Activated CD4-positive, alpha-beta T cell treated with anti-CD3 and anti-CD28 coated beads for 24 hours (primary cell): Measurements from ENCODE around the gene ARFGAP3.
"Not testable (repeated sequence)": the region's sequence is repeated elsewhere in the genome, so short reads cannot be mapped to it uniquely, and the experiment has no call there.

Experiments
- DNase-seq, 2 donors: peaks; one replicate each; pipeline ENCODE4 v3.0.0-alpha.2; 2020; ENCODE audit warnings: low read depth in 2 of 2

The ARFGAP3 gene

GRCh38 chr22:42794551-42795510, 62.2 kb downstream of the ARFGAP3 start:
- DNase-seq, result no peak

GRCh38 chr22:42793848-42794405, 63.1 kb downstream of the ARFGAP3 start:
- no peak for DNase-seq

GRCh38 chr22:42792909-42793847, 63.9 kb downstream of the ARFGAP3 start:
- no peak for DNase-seq

- DNase-seq, result no peak
These were observed 64.6 kb downstream of the ARFGAP3 start for GRCh38 chr22:42792453-42792908.

- no peak for DNase-seq
These were observed 65.2 kb downstream of the ARFGAP3 start for GRCh38 chr22:42791721-42792452.

GRCh38 chr22:42788466-42788865, 68.6 kb downstream of the ARFGAP3 start:
- no peak for DNase-seq

GRCh38 chr22:42788021-42788420, 69.1 kb downstream of the ARFGAP3 start:
- no peak for DNase-seq

GRCh38 chr22:42787357-42787736, 69.7 kb downstream of the ARFGAP3 start:
- no peak for DNase-seq

GRCh38 chr22:42786606-42787356, 70.3 kb downstream of the ARFGAP3 start:
- no peak for DNase-seq

GRCh38 chr22:42785706-42786499, 71.2 kb downstream of the ARFGAP3 start:
- no peak for DNase-seq

- DNase-seq, result not testable (repeated sequence)
These were observed 74.8 kb downstream of the ARFGAP3 start for GRCh38 chr22:42782306-42782705.

GRCh38 chr22:42780070-42780540, 77.0 kb downstream of the ARFGAP3 start:
- peak in 1 of 2 donors; percentile 42 for DNase-seq

GRCh38 chr22:42777126-42777525, 79.9 kb downstream of the ARFGAP3 start:
- DNase-seq, result no peak

- DNase-seq, result no peak
These were observed 83.9 kb downstream of the ARFGAP3 start for GRCh38 chr22:42773167-42773566.

- DNase-seq, result no peak
These were observed 84.4 kb downstream of the ARFGAP3 start for GRCh38 chr22:42772647-42773046.

- no peak for DNase-seq
These were observed 86.0 kb downstream of the ARFGAP3 start for GRCh38 chr22:42770941-42771647.

- no peak for DNase-seq
These were observed 86.7 kb downstream of the ARFGAP3 start for GRCh38 chr22:42770448-42770726.

GRCh38 chr22:42769574-42770447, 87.3 kb downstream of the ARFGAP3 start:
- no peak for DNase-seq
